LNCaP clone FGC (cell line): ENCODE data around the gene C1QB.

Experiments used
- DNase-seq: peaks from one replicate; pipeline ENCODE4 v3.0.0-alpha.2; 2011; ENCODE audit warnings: low read depth
- H3K4me3 ChIP-seq: 2 replicates; pipeline ENCODE4 v1.5.1; 2011; ENCODE audit warnings: mild to moderate bottlenecking, low read depth, low read length, control low read depth
- TF ChIP-seq, protein P1 (sequence below): IDR thresholded peaks from 2 replicates; pipeline ENCODE4 v1.5.1; 2012; ENCODE audit warnings: mild to moderate bottlenecking; ENCODE audit not compliant: control insufficient read depth, insufficient read depth; ENCODE audit errors: extremely low read depth

C1QB gene

DNA sequence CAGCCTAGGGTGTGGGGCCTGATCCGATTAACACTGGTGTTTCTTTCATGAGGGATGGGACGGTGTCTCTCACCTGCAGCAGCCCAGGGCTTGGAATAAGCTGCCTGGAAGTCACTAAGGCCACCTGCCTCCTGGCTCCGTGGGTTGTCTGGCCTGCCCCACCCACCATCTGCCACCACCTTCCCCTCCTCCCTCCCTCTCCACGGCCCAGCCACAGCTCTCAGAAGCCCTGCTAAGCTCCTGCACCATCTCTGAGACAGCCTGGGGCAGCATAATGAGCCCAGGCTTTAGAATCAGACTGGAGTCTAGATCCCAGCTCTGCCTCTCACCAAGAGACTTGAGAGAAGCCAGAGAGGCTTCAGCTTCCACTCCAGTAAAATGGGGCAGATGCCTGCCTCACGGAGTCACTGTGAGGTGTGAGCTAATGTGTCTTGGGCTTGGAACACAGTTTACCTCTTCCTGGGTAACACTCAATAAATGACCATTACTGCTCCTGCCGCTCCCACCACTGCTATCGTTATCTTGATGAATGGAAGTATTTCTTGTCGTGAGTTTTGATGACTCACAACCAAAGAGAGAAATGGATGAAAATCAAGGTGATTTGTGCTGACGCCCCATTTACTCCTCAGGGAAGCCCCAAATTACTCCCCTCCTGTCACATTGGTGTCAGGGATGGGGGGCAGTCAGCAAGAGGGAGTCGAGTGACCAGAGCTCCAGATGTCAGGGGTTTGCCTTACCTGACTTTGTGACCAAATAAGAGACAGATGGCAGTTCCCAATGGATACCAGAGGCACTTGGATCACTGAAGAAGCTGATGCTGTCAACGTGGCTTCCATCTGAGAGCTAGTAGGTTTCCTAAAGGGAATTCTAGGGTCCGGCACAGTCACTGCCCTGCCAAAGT is 40.1 kb upstream of the C1QB start:
- H3K4me3 ChIP-seq: no peak overlapping the region
- TF ChIP-seq, protein P1, sequence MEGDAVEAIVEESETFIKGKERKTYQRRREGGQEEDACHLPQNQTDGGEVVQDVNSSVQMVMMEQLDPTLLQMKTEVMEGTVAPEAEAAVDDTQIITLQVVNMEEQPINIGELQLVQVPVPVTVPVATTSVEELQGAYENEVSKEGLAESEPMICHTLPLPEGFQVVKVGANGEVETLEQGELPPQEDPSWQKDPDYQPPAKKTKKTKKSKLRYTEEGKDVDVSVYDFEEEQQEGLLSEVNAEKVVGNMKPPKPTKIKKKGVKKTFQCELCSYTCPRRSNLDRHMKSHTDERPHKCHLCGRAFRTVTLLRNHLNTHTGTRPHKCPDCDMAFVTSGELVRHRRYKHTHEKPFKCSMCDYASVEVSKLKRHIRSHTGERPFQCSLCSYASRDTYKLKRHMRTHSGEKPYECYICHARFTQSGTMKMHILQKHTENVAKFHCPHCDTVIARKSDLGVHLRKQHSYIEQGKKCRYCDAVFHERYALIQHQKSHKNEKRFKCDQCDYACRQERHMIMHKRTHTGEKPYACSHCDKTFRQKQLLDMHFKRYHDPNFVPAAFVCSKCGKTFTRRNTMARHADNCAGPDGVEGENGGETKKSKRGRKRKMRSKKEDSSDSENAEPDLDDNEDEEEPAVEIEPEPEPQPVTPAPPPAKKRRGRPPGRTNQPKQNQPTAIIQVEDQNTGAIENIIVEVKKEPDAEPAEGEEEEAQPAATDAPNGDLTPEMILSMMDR: no peak
- no peak for DNase-seq

DNA sequence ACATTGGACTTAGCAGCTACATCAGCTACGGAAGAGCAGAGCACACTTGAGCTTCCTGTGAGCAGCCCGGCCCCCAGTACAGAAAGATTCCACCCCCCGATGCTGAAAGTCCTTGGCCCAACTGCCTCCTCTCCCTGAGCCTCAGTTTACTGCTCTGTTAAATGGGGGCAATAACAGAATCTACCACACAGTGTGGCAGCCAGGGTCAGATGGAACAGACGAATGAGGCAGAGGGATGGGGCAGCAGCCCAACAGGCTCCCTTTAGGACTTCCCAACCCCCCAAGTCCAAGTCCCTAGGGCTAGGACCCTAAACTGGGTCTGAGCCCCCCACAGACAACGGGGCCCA is 39.5 kb upstream of the C1QB start:
- DNase-seq: no peak
- TF ChIP-seq, protein P1: no peak
- H3K4me3 ChIP-seq: no peak overlapping the region

DNA sequence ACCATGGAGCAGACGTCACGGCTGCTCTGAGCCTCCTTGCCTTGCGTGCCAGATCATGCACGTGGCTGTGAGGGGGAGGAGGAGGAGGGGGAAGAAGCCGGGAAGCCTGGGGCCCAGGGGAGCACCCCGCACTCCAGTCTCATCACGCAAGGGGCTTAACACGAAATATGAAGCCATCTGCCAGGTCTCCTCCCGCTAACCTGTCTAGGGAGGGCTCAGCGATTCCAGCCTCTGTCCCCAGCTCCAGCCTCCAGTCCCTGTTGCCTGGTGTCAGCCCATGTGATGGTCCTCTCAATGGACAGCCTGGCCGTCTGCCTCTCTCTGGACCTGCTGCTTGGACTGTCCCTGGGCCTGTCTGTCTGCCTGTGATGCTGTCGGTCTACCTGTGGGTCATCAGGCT is 39.1 kb upstream of the C1QB start:
- H3K4me3 ChIP-seq: no peak overlapping the region
- TF ChIP-seq, protein P1: no peak
- no peak for DNase-seq

DNA sequence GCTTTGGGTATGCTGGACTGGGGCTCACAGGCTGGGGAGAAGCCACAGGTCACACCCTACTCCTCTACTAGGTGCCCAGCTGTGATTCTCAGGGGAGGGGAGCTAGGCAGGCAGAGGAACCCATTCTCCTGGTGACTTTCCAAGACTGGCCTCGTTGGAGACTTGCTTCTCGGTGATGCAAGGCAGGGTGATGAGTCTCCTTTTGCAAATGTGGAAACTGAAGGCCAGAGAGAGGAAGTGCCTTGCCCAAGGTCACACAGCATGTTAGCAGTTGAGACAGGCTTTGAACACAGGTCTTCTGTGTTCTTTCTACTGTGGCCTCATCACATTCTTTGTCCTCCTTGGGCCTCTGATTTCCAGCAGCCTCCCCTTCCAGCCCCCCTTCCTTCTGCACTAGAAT is 37.1 kb upstream of the C1QB start:
- H3K4me3 ChIP-seq: no peak overlapping the region
- no peak for DNase-seq
- TF ChIP-seq, protein P1: no peak

DNA sequence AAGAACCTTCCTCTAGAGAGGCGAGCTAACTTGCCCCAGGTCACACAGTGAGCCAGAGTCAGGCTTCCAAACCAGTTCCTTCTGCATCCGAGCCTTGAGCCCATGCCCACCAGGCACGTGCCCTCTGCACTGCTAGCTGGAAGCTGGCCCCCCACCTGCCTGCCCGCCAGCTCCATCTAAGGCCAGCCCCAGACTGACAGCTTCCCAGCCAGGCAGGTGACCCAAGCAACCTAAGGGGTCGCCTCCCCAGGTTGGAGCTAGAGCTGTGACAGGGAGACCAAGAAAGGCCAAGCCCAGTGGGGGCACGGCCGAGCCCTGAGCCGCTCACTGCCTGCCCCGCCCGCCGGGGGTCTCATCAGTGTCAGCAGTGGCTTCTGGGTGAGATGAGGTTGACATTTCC is 36.5 kb upstream of the C1QB start:
- TF ChIP-seq, protein P1: no peak
- no peak overlapping the region for H3K4me3 ChIP-seq

DNA sequence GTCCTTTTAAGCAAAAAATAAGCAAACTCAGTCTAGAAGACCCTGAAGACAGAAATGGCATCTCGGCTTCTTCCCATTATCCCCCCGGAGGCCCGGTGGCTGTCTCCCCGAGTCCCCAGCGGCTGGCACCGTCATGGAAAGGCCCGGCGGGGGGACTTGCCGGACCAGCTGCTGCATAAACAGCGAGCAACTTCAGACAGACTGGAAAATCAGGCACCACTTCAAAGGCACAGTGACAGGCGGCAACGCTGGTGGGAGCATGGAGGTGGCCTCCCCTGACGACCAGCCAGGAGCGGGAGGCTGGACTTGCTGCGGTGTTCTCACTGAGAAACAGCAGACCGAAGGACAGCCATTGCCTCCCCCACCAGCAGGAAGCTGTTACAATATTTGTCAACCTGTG is 35.0 kb upstream of the C1QB start:
- H3K4me3 ChIP-seq: no peak overlapping the region
- DNase-seq: no peak
- TF ChIP-seq, protein P1: no peak

More for the DNA sequence above, 36.5 kb upstream of the C1QB start:
- no peak for DNase-seq

DNA sequence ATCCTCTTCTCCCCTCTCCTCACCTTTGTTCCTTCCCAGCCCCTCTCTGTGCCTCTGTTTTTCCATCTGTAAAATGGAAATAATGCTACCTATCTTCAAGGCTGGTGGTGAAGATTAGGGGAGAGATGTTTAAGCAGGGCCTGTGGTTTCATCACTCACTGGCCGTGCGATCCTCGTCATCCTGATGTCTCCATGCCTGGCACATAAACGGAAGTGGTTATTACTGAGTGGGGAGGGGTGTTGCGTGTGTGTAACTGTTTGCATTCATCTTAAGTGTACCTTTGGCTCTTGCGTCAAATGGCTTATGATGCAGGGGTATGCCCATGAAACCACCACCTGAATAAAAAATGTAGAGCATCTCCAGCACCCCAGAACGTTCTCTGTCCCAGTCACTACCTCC is 33.8 kb upstream of the C1QB start:
- DNase-seq: no peak
- no peak overlapping the region for H3K4me3 ChIP-seq
- TF ChIP-seq, protein P1: no peak
